T47D (cell line): ENCODE measurements around the gene ANKMY2.

Experiments
- DNase-seq, 2 experiments: peaks; one replicate each; pipeline versions ENCODE4 v3.0.0 to v3.0.0-alpha.2; 2011 to 2012; ENCODE audit warnings: low read depth in 1 of 2, low spot score in 1 of 2
- JUND ChIP-seq: IDR thresholded peaks from 2 replicates; pipeline ENCODE4 v1.6.1; 2012; ENCODE audit warnings: low read depth
- in situ Hi-C: cut with HindIII; loops from 2 replicates; pipeline ENCODE4 v1.10.0; 2016; ENCODE audit warnings: low sequenced_read_pairs, low pct_unique_long_range_greater_than_20kb

The ANKMY2 gene

GRCh38 chr7:16579216-16579615 lies 66.3 kb downstream of the ANKMY2 start:
- in situ Hi-C loops = no loop called here
- DNase-seq = no peak
- TF ChIP-seq JUND = no peak

GRCh38 chr7:16571941-16572340 lies 73.6 kb downstream of the ANKMY2 start:
- in situ Hi-C loops = no loop called here
- no peak for DNase-seq
- no peak for TF ChIP-seq JUND

GRCh38 chr7:16564909-16565426 lies 80.6 kb downstream of the ANKMY2 start:
- in situ Hi-C loops = no loop called here

GRCh38 chr7:16564023-16564380 lies 81.6 kb downstream of the ANKMY2 start:
- no peak for DNase-seq
- in situ Hi-C loops = no loop called here
- no peak for TF ChIP-seq JUND

More at GRCh38 chr7:16564909-16565426, 80.6 kb downstream of the ANKMY2 start:
- no peak for TF ChIP-seq JUND
- peak; percentile 59 to 81 for DNase-seq

- in situ Hi-C loops = no loop called here
- no peak for TF ChIP-seq JUND
- no peak for DNase-seq
Measured at GRCh38 chr7:16563281-16564022, 82.1 kb downstream of the ANKMY2 start.

- no peak for DNase-seq
- no peak for TF ChIP-seq JUND
- in situ Hi-C loops = no loop called here
Measured at GRCh38 chr7:16562456-16563220, 82.9 kb downstream of the ANKMY2 start.

- no peak for DNase-seq
- in situ Hi-C loops = no loop called here
- no peak for TF ChIP-seq JUND
Measured at GRCh38 chr7:16561943-16562342, 83.6 kb downstream of the ANKMY2 start.

GRCh38 chr7:16559497-16560179 lies 85.9 kb downstream of the ANKMY2 start:
- no peak for TF ChIP-seq JUND
- in situ Hi-C loops = no loop called here
- DNase-seq = no peak

GRCh38 chr7:16558761-16559302 lies 86.7 kb downstream of the ANKMY2 start:
- TF ChIP-seq JUND = no peak
- no peak for DNase-seq
- in situ Hi-C loops = no loop called here

- DNase-seq = no peak
- in situ Hi-C loops = no loop called here
- TF ChIP-seq JUND = no peak
Measured at GRCh38 chr7:16556359-16556758, 89.2 kb downstream of the ANKMY2 start.

- DNase-seq = no peak
- TF ChIP-seq JUND = no peak
- in situ Hi-C loops = no loop called here
Measured at GRCh38 chr7:16554518-16555236, 90.9 kb downstream of the ANKMY2 start.

GRCh38 chr7:16550671-16551070 lies 94.9 kb downstream of the ANKMY2 start:
- no peak for DNase-seq
- in situ Hi-C loops = no loop called here
- TF ChIP-seq JUND = no peak
